Heart left ventricle (tissue), 13 donors: ENCODE results near the gene PTGIS.

Experiments used
- POLR2A ChIP-seq, 2 donors: fragments of 450-650 bp; IDR thresholded peaks; one replicate each; pipeline ENCODE4 v1.6.1; 2017; ENCODE audit warnings: antibody characterized with exemption in 2 of 2, mild to moderate bottlenecking in 2 of 2, moderate library complexity in 2 of 2
- TF ChIP-seq, protein P1 (sequence below), 12 donors: fragments of 200-600 bp; sonication (generic) in 4 of 12; IDR thresholded peaks; one replicate each; pipeline versions ENCODE4 v1.5.0 to v1.8.0; 2018 to 2022; ENCODE audit warnings: antibody characterized with exemption in 12 of 12, mild to moderate bottlenecking in 5 of 12
- donor health status: ischemic (EF 13 %, LVEDD 7.1; RV severe dilation, severe dysfunction).
- donor health status: DM: no; HTN: yes; CAD: no.
- donor health status: DM: no; HTN: no; CAD: no.
- donor health status: ischemic (EF 25% LVEDD 6.9; RV normal size, moderate dysfunction).
- donor health status: ischemic (EF 25% LVEDD 5.7; RV mildly dilated, moderate dysfunction).
- donor health status: ischemic (EF 35%, LVEDD 5.7; RV mildly dilated, moderate dysfunction).
- donor health status: nonischemic (EF 11% LVEDD 7.7; RV severe dilation, severe dysfunction).
- donor health status: DM: yes; HTN: yes; CAD: no.
- donor health status: PGD.
- donor health status: ischemic (EF 29% LVEDD 5.4; RV normal size, mild dysfunction).
- donor health status: nonischemic (EF 23%, LVEDD 6.1; RV moderate dilation, normal function).

- TF ChIP-seq, protein P1, sequence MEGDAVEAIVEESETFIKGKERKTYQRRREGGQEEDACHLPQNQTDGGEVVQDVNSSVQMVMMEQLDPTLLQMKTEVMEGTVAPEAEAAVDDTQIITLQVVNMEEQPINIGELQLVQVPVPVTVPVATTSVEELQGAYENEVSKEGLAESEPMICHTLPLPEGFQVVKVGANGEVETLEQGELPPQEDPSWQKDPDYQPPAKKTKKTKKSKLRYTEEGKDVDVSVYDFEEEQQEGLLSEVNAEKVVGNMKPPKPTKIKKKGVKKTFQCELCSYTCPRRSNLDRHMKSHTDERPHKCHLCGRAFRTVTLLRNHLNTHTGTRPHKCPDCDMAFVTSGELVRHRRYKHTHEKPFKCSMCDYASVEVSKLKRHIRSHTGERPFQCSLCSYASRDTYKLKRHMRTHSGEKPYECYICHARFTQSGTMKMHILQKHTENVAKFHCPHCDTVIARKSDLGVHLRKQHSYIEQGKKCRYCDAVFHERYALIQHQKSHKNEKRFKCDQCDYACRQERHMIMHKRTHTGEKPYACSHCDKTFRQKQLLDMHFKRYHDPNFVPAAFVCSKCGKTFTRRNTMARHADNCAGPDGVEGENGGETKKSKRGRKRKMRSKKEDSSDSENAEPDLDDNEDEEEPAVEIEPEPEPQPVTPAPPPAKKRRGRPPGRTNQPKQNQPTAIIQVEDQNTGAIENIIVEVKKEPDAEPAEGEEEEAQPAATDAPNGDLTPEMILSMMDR (IDR thresholded peaks at IDR 0.05): no peak
- no peak for TF ChIP-seq POLR2A (IDR thresholded peaks at IDR 0.05)
Observed at GRCh38 chr20:49599746-49600113, 31.8 kb upstream of the PTGIS start.
